AG10803 (cell line): ENCODE results near the gene HARS1.
"Not testable (repeated sequence)": the region's sequence is repeated elsewhere in the genome, so short reads cannot be mapped to it uniquely, and the experiment has no call there.

Experiments
- DNase-seq: peaks from one replicate; pipeline ENCODE4 v3.0.0; 2010; ENCODE audit warnings: low read depth
- H3K4me3 ChIP-seq: 2 replicates; pipeline ENCODE4 v1.5.1; 2011; ENCODE audit warnings: mild to moderate bottlenecking, low read length, control low read depth
- TF ChIP-seq, protein P1 (sequence below): conservative IDR thresholded peaks from 2 replicates; pipeline ENCODE4 v1.5.1; 2011; ENCODE audit warnings: mild to moderate bottlenecking, low read length, control low read depth, inconsistent platforms

Gene HARS1

DNA sequence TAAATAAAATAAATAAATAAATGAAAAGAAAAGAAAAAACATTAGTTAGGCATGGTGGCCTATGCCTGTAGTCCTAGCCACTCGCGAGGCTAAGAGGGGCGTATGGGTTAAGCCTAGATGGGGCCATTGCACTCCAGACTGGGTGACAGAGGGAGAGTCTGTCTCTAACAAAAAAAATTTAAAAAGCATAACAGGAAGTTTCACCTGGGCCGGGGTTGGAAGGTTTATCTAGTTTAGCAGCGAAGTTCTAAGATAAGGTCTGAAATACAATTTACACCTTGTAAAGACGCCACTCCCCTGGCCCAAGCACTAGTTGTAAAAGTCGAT lies 27.1 kb upstream of the HARS1 start:
- TF ChIP-seq, protein P1, sequence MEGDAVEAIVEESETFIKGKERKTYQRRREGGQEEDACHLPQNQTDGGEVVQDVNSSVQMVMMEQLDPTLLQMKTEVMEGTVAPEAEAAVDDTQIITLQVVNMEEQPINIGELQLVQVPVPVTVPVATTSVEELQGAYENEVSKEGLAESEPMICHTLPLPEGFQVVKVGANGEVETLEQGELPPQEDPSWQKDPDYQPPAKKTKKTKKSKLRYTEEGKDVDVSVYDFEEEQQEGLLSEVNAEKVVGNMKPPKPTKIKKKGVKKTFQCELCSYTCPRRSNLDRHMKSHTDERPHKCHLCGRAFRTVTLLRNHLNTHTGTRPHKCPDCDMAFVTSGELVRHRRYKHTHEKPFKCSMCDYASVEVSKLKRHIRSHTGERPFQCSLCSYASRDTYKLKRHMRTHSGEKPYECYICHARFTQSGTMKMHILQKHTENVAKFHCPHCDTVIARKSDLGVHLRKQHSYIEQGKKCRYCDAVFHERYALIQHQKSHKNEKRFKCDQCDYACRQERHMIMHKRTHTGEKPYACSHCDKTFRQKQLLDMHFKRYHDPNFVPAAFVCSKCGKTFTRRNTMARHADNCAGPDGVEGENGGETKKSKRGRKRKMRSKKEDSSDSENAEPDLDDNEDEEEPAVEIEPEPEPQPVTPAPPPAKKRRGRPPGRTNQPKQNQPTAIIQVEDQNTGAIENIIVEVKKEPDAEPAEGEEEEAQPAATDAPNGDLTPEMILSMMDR = no peak
- H3K4me3 ChIP-seq = no peak overlapping the region
- DNase-seq = no peak

DNA sequence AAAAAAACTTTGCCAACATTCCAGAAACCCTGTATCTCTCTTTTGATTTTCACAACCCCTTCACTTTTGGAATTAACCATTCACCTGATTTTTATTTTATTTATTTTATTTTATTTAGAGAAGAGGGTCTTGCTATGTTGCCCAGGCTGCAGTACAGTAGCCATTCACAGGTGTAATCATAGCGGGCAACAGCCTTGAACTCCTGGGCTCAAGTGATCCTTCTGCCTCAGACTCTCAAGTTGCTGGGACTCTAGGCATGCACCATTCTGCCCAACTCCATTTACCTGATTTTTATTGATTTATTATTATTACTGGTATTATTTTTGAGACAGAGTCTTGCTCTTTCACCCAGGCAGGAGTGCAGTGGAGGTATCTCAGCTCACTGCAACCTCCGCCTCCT lies 25.1 kb upstream of the HARS1 start:
- DNase-seq, H3K4me3 ChIP-seq: not testable (repeated sequence)

DNA sequence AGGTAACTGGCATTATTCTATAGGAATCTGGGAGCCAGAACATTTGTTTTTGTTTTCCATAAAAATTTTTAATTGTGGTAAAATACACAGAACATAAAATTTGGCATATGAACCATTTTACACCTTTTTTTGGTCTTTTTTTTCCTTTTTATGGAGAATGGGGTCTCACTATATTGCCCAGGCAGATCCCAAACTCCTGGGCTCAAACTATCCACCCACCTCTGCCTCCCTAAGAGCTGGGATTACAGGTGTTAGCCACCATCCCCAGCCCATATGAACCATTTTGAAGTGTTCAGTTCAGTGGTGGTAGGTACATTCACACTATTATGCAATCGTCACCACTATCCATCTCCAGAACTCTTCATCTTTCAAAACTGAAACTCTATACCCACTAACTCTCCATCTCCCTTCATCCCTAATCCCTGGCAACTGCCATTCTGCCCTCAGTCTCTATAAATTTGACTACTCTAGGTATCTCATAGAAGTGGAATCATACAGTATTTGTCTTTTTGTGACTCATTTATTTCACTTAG lies 22.5 kb upstream of the HARS1 start:
- TF ChIP-seq, protein P1 = no peak
- DNase-seq = no peak
- no peak overlapping the region for H3K4me3 ChIP-seq

DNA sequence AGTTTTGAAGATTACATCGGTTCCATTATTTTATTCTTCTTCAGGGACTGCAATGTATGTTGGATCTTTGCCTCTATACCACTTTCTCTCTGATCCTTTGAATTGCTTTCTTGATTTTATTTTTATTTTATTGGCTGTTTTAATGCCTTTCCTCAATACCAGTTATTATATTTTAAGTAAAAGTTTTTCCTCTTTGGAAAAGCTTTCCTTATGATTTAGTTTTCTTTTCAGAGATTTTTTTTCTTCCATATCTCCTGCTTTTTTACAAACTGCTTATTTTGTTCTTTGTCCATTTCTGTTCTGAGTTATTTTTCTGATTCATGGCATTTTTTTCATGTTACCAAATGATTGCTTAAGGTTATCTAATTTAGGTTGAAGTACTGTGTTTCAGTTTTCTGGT lies 20.6 kb upstream of the HARS1 start:
- no peak overlapping the region for H3K4me3 ChIP-seq
- TF ChIP-seq, protein P1 = no peak

DNA sequence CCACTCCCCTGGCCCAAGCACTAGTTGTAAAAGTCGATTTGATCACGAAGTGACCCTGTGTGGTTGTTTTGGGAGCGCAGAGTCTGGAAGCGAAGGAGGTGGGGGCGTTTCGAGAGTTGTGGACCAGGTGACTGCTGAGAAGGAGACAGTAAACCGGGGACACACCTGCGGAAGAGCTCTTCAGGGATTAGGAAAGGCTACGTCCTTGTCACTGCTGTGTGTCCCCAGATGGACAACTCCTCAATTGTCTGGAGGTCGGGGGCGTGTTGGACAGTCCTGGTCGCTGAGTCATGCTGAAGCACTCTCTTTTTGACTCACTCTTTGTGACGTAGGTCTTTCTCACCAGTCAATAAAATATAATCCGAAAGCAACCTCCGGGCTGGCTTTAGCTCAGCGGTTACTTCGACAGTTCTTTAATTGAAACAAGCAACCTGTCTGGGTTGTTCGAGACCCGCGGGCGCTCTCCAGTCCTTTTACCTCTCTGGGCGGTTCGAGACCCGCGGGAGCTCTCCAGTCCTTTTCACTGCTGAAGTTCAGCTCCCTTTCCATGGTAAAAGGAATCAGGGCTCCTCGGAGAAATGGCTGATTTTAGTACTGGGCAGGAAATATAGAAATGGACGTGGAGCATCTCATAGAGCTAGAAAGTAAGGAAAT lies 19.9 kb upstream of the HARS1 start:
- TF ChIP-seq, protein P1 = no peak
- DNase-seq = peak; percentile 98
- H3K4me3 ChIP-seq = peak overlapping the region; percentile 87

More for the DNA sequence above, 20.6 kb upstream of the HARS1 start:
- DNase-seq = no peak

DNA sequence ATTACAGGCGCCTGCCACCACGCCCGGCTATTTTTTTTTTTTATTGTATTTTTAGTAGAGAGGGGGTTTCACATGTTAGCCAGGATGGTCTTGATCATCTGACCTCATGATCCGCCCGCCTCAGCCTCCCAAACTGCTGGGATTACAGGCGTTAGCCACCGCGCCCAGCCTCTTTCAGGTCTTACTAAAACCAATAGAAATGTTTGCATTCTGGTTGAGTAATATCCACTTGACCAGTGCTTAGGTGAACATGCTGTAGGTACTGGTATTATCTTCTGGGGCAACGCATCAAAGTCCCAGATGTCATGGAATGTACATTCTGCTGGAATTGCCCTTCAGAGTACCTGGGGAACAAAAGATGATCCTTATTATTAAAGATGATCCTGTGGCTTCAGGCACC lies 17.6 kb upstream of the HARS1 start:
- not testable (repeated sequence) for H3K4me3 ChIP-seq, DNase-seq

DNA sequence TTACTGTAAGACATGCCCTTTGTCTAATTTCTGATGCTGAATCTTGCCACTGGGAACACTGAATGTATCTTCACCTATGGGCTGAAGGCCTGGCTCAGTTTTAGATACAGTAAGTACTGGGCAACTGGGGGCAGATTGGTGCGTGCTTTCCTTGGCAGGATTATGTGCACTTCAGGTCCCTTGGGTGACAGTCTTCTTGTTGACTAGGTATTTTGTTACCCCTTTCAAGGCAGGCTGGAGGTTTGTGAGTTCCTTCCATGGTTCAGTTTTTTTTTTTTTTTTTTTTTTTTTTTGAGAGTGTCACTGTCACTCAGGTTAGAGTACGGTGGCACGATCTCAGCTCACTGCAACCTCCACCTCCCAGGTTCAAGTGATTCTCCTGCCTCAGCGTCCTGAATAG lies 16.6 kb upstream of the HARS1 start:
- H3K4me3 ChIP-seq = no peak overlapping the region
- no peak for DNase-seq
- TF ChIP-seq, protein P1 = no peak

DNA sequence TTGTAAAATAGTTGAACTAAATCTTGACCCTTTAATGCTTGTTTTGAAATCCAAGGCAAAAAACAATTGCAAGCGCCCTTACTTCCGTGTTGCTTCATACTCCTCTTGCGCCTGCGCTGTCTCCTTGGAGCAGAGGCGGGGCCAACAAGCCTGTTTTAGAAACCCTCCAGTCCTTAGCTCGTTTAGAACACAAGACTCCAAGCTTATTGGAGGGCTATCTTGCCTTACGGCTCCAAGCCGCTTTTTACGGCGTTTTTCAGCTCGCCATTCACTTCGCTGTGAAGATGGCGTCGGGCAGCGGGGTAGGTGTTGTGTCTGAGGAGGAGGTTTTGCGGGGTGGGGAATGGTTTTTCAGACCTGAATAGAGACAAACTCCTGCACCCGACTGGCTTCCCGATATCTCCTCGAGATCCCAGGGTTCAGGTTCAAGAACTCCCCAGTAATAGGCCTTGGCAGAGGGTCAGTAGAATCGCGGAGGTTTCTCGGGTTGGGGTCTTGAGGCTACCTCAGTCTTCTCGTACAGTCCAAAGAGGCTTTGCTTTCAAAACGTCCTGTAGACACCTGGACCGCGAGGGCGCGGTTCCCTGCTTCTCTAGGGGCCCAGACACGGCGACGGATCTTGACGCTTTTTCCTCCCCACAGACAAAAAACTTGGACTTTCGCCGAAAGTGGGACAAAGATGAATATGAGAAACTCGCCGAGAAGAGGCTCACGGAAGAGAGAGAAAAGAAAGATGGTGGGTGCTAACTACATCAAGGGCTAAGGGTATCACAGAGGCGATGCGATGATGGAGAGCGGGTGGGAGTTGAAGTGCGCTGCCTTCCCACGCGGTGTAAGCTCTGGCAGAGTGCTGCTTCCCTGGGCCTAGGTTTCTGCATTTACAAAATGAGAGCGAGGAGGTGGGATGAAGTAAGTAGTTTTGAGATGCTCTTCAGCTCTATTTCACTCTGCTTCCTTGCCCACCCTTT lies 9.3 kb upstream of the HARS1 start, which contains the start of gene ZMAT2:
Gene ZMAT2 (plus strand): TSS at position 271 of the 968 bp plus-strand sequence. CDS start 14 bp downstream, at position 285.
- TF ChIP-seq, protein P1 = no peak
- peak; percentile 99 for DNase-seq
- H3K4me3 ChIP-seq = peak within 1 kb of the TSS; percentile 73
